ENCODE results near the gene ADAM15.

Gene ADAM15

DNA sequence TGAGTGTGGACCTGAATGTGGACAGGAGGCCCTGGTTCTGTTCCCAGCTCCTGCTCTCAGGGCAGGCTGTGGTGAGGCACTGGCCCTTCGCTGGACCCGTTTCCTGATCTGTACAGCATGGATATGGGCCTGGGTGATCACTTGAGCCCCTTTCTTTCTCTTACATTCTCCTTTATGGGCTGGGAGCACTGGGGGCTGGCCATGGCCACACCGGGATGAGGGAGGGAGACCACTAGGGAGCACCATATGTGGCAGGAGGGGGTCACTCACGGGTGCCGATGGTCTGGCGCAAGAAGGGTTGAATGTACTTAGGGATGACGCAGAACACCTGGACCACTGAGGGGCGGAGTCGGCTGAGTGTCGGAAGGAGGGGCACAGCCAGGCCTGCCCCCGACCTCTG lies 20.2 kb upstream of the ADAM15 start:
- H3K4me3 ChIP-seq (ENCODE audit: low read length) = no peak overlapping the region
- TF ChIP-seq ZNF274 (IDR thresholded peaks at IDR 0.05; ENCODE audit: low read depth, low read length) = no peak

DNA sequence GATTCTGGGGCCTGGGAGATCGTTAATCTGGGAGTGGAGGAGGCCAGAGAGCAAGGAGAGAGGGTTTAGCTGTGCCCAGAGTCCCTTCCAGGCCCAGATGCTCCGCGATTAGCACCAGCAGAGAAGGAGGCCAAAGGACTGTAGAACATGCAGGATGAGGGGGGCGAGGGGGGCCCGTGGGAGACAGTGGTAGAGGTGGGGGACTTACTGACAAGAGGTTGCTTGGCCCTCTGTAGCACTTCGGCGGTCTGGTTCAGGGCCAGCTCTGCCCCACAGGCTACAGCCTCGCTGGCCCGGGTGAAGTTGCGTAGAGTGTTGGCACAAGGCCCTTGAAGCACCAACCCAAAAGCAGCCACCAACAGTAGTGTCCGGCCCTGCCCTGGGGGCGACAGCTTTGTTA lies 18.2 kb upstream of the ADAM15 start:
- H3K4me3 ChIP-seq (ENCODE audit: low read length) = no peak overlapping the region
- no peak for TF ChIP-seq ZNF274 (IDR thresholded peaks at IDR 0.05; ENCODE audit: low read depth, low read length)

DNA sequence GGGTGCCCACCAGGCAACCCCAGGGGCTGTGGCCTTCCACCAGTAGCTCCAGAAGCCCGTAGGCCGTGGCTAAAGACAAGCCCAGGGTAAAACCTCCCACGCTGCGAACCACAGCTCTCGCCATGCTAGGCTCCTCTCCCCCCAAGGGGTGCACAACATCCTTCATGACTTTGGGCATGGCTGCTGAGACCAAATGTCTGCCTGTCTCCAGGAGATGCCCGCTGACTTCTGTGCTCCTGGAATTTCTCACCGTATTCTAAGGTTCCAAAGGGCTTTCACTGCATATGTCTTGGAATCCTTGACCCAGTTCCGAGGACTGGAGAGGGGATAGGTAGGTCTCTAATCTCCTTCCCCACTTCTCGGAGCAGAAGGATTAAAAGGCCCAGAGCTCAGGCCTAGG lies 17.6 kb upstream of the ADAM15 start, which contains the start of the genes DCST1 and DCST2:
Gene DCST1 (plus strand): TSS at position 301 of the 400 bp plus-strand sequence. CDS start 213 bp downstream, outside the sequence.
Gene DCST2 (minus strand): TSS at position 258 of the 400 bp plus-strand sequence. CDS start 80 bp downstream, at position 178.
- H3K4me3 ChIP-seq (ENCODE audit: low read length) = no peak within 1 kb of the TSS
- TF ChIP-seq ZNF274 (IDR thresholded peaks at IDR 0.05; ENCODE audit: low read depth, low read length) = no peak

DNA sequence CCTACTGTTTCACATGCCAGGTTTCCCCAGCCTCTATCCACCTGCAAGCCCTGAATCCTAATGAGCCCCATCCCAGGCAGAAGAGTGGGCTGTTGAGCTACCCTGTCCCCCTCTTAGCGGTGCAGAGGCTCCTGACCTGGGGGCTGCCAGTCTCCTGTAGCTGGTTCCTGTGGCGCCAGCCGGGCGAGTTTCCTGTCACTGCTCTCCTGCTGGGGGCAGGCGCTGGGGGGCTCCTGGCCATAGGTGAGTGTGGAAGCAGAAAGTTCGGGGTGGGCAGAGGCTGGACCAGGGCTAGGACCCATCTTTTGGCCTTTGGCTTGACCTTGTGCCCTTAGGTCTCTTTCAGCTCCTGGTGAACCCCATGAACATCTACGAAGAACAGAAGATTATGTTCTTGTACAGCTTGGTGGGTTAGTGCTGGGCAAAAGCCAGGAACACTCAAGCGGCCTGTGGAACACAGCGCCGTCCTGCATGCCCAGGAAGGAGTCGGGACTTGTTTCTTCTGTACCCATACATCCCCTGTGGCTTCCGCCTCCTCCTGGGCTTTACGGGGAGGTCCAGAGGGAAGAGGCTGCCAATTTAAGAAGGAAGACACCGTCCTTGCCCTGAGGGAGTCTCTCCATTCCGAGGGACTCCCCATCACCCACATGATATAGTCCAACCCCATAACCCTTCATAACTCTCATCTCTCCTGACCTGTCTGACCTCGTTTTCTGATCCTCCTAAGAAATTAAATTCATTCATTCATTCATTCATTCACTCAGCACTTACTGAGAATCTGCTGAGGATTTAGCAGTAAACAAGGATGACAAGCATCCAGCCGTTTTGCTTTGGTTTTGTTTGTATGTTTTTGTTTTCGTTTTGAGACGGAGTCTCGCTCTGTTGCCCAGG lies 16.6 kb upstream of the ADAM15 start:
- TF ChIP-seq ZNF274 (IDR thresholded peaks at IDR 0.05; ENCODE audit: low read depth, low read length) = no peak
- H3K4me3 ChIP-seq (ENCODE audit: low read length) = no peak overlapping the region

DNA sequence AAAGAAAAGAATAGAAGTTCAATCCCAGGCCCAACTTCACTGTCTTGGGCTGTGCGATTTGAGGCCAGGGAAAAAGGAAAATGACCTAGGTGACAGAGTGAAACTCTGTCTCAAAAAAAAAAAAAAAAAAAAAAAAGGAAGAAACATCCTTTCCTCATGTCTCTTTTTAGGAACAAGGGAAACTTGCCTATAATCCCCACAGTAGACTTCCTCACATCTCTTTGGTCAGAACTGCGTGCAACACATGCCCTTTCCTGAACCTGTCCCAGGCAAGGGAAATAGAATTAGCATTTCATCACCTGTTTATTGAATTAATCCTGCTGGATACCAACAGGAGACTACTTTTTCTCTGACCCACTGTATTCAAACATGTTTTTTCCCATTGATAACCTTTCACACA lies 15.2 kb upstream of the ADAM15 start:
- H3K4me3 ChIP-seq (ENCODE audit: low read length) = no peak overlapping the region
- no peak for TF ChIP-seq ZNF274 (IDR thresholded peaks at IDR 0.05; ENCODE audit: low read depth, low read length)

DNA sequence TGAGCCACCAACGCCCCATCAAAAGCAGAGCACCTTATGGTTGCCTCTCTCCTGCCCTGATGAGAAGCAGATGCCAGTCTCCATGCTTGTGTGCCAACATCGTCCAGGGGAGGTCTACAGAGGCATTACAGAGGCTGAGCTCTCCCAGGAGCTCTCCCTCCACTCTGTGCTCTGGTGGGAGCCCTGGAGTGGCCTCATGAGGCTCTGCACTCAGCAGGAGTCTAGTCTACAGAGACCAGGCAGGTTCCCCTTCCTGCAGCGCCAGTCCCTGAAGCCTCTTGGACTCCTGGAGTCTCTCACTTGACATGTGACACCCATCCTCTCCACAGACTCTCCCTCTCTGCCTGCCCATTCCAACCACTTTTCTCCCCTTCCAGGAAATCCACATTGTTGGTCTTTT lies 14.1 kb upstream of the ADAM15 start:
- TF ChIP-seq ZNF274 (IDR thresholded peaks at IDR 0.05; ENCODE audit: low read depth, low read length) = no peak

DNA sequence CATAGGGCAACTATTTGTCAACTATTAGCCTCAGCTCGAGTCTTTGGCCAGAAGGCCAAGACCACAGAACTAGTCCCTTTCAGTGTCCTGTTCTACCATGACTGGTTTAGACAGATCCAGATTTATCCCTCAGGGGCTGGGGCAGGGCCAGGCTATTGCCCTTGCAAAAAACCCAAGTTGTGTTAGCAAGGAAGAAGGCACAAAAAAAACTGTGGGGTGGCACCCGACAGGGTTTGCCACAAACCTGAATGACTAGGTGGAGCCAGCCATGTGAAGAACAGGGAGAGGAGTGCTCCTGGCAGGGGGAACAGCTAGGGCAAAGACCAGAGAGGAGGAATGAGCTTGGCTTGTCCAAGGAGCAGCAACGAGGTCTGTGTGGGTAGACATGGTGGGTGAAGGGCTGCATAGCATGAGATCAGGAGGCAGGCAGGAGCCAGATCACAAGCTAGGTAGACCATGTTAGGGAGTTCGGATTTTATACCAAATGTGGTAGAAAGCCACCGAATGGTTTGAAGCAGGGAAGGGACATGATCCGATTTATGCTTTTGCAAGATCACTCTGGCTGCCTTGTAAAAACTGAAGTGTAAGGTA lies 13.2 kb upstream of the ADAM15 start:
- TF ChIP-seq ZNF274 (IDR thresholded peaks at IDR 0.05; ENCODE audit: low read depth, low read length) = no peak
- no peak overlapping the region for H3K4me3 ChIP-seq (ENCODE audit: low read length)

More for the DNA sequence above, 14.1 kb upstream of the ADAM15 start:
- no peak overlapping the region for H3K4me3 ChIP-seq (ENCODE audit: low read length)

DNA sequence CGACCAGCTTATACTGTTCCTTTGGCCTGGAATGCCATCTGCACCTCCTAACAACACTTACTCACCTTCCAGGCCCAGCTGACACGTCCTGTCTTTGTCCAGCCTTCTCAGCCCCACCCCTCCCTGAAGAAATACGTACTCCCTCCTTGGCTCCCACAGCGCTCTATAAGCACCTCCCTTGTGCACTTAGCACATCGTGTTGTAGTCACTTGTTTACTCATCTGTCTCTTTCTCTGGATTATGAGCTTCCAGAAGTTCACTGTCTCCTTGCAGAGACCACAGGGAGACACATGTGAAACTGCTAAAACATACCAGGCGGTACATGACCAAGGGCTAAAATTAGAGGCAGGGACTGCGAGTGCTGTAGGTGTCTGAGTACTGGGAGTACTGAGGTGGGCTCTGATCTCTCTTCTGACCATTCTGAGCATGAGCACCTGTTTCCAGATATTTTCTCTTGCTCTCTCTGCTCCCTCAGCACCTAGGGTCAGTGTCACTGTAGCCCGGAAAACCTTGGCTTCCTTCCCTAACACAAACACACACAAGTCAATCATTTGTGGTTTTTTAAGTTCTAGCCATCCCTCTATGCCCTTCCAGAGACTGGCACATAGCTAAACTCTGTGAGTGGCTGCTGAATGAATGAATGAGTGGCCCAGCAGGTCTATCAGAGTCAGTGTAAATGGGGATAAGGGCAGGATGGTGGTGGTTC lies 12.4 kb upstream of the ADAM15 start:
- H3K4me3 ChIP-seq (ENCODE audit: low read length) = no peak overlapping the region
- TF ChIP-seq ZNF274 (IDR thresholded peaks at IDR 0.05; ENCODE audit: low read depth, low read length) = no peak

DNA sequence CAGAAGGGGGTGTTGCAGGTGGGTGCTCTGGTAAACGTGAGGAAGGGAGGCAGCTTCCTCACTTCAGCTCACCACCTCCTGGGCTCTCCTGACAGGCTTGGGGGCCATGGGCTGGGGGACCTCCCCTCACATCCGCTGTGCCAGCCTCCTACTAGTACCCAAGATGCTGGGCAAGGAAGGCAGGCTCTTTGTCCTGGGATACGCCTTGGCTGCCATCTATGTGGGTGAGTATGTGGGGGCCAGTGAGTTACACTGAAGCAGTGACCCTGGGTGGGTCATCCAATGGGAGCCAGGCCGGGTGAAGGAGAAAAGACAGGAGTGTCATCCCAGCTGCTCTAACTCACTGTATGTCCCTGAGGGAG lies 11.8 kb upstream of the ADAM15 start:
- no peak for TF ChIP-seq ZNF274 (IDR thresholded peaks at IDR 0.05; ENCODE audit: low read depth, low read length)
- no peak overlapping the region for H3K4me3 ChIP-seq (ENCODE audit: low read length)

DNA sequence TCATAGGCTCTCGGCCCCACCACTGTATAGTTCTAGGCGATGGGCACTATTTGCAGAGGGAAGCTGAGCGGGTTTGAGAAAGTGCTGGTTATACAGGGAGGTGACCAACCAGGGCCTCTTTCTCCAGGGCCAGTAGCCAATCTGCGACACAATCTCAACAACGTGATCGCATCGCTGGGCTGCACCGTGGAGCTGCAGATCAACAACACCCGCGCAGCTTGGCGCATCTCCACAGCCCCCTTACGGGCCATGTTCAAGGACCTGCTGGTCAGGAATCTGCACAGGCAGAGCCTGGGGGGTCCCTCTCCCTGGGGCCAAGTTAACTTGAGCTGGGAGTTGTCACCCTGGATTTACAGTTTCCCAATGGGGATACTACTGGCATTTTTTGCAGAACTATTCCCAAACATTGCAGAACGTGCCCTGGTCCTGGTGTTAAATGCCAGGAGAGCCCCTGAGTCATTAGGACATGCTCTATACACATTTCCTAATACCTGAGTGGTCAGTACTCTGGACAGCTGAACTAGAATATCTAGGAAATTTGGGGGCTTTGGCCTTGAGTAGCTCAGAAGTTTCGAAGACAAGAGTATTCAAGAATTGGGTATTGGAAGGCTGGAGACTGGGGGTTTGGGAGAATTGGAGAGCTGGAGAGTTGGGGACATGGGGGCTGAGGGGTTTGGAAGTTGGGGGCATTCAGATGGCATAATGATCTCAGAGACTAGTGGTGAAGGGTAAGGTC lies 10.6 kb upstream of the ADAM15 start:
- TF ChIP-seq ZNF274 (IDR thresholded peaks at IDR 0.05; ENCODE audit: low read depth, low read length) = no peak
- no peak overlapping the region for H3K4me3 ChIP-seq (ENCODE audit: low read length)

DNA sequence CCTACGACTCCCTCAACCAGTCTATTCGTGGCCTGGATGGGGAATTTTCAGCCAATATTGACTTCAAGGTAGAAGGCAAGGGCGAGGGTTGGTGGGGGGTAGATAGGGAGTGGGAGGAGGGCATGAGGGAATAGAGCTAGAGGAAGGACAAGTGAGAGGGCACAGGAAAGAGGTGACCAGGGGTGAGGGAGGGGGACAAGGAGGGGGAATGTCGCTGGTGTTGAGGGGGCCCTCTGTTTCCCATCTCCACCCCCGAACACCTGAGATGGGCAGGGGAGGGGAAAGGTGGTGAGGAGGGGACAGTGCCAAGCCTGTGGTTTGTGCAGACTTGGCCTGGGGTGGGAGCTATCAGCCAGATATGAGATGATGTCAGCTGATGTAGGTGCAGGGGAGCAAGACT lies 8.3 kb upstream of the ADAM15 start:
- TF ChIP-seq ZNF274 (IDR thresholded peaks at IDR 0.05; ENCODE audit: low read depth, low read length) = no peak
- H3K4me3 ChIP-seq (ENCODE audit: low read length) = no peak overlapping the region

DNA sequence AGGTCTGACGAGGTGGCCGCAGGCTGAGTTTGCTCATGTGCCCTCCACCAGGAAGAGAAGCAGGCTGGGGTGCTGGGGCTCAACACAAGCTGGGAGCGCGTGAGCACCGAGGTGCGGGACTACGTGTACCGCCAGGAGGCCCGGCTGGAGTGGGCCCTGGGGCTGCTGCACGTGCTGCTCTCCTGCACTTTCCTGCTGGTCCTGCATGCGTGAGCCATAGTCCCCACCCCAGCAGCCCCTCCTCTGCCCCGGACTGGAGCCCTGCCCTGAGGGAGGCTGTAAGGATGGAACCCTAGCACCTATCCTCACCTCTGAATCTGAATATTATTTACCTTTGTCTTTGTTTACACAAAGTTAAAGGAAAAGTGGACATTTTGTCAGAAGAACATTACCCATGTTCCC lies 7.8 kb upstream of the ADAM15 start:
- H3K4me3 ChIP-seq (ENCODE audit: low read length) = no peak overlapping the region
- TF ChIP-seq ZNF274 (IDR thresholded peaks at IDR 0.05; ENCODE audit: low read depth, low read length) = no peak

DNA sequence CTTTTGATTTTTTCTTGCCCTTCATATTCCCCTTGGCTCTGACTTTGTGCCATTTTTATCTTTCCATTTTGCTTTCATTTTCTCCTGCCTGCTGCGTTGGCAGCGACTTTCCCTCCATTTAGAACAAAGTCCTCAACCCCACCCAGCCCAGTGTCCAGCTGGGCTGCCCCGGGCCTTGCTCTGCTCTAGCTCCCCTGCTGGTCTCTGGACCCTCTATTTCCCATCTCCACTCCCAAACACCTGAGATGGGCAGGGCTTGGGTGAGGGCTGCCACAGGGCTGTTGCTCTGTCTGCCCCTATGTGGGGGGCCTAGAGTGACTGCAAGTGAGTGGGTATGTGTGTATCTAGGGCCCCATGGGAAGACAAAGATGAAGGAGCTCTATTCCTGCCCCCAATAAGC lies 7.3 kb upstream of the ADAM15 start:
- no peak for TF ChIP-seq ZNF274 (IDR thresholded peaks at IDR 0.05; ENCODE audit: low read depth, low read length)
- H3K4me3 ChIP-seq (ENCODE audit: low read length) = no peak overlapping the region

DNA sequence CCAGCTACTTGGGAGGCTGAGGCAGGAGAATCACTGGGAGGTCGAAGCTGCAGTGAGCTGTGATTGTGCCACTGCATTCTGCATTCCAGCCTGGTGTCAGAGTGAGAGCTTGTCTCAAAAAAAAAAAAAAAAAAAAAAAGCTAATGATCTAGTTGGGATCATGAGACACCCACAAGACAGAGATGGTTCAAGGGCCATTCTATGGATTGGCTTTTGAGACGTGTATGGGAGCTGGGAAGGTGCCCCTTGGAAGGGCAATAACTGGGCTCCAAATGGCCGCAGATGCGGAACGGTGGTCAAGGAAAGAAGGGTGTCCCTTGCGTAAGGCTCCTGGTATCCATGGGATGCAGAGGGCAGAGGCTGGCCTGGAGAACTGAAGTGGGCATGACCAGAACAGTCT lies 6.8 kb upstream of the ADAM15 start:
- TF ChIP-seq ZNF274 (IDR thresholded peaks at IDR 0.05; ENCODE audit: low read depth, low read length) = no peak
- no peak overlapping the region for H3K4me3 ChIP-seq (ENCODE audit: low read length)

All from GM08714 (cell line).